Measurements from ENCODE around the gene PTTG2. TPM values are rescaled to one million over a fixed set of nuclear protein-coding genes. Genes with fewer than 3 reads are reported as not detected.

The PTTG2 gene
- total RNA-seq, 6 experiments from 2014 or later: 0.32 TPM; not detected in 5

- no peak overlapping the region for H3K4me3 ChIP-seq
- ATAC-seq (no peak), DNase-seq (no peak)
- TF ChIP-seq POLR2A (IDR thresholded peaks at IDR 0.05) (no peak), CTCF (IDR thresholded peaks at IDR 0.05) (no peak)
- intact Hi-C loops (cut with DNase I): no loop called here
- WGBS (ENCODE audit: insufficient coverage, low coverage, low lambda C conversion rate, missing lambda C conversion rate): 70% methylated on average over 3 of the region's 4 CpGs
- peaks cover 0 to 6% (median 2%) of the 10 kb centered on the region in 4 donors for H3K4me1 ChIP-seq
- no peaks in the 10 kb centered on the region for H3K27me3 ChIP-seq
- H3K27ac ChIP-seq: no peak overlapping the region
- H3K36me3 ChIP-seq: no peaks in the 10 kb centered on the region
- H3K9me3 ChIP-seq: no peaks in the 10 kb centered on the region
Measured at GRCh38 chr4:37964734-37965457, 4.7 kb downstream of the PTTG2 start.

DNA sequence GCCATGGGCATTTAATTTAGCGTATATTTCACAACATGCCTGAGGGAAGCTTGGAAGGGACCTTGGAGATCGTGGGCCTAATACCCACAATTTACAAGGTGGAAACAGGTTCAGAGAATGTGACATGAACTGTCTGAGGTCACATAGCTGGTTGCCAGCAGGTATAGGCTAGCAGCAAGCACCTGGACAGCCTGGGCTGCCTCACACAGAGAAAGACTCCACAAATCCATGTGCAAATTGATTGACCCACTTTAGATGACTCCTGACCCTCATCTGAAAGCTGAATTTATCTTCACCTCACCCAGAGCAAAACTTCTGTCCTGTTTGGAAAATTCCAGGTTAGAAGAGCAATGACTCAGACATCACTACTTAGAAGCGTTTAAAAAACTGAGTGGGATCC lies 5.8 kb downstream of the PTTG2 start:
- Histone ChIP-seq H3K27me3 (no peaks in the 10 kb centered on the region), H3K9me3 (no peaks in the 10 kb centered on the region), H3K4me3 (no peak overlapping the region), H3K36me3 (no peaks in the 10 kb centered on the region), H3K4me1 (peaks cover 0 to 6% (median 2%) of the 10 kb centered on the region in 4 donors), H3K27ac (no peak overlapping the region)
- TF ChIP-seq POLR2A (IDR thresholded peaks at IDR 0.05) (no peak), CTCF (IDR thresholded peaks at IDR 0.05) (no peak)
- DNase-seq (no peak), ATAC-seq (peak; percentile 23 to 61 (median 42))
- 48% methylated on average over 2 of the region's 3 CpGs for WGBS (ENCODE audit: insufficient coverage, low coverage, low lambda C conversion rate, missing lambda C conversion rate)
- intact Hi-C loops (cut with DNase I): no loop called here

- TF ChIP-seq POLR2A (IDR thresholded peaks at IDR 0.05): no peak
- TF ChIP-seq CTCF (IDR thresholded peaks at IDR 0.05): no peak
- H3K9me3 ChIP-seq: no peaks in the 10 kb centered on the region
- no peaks in the 10 kb centered on the region for H3K36me3 ChIP-seq
- no peak overlapping the region for H3K27ac ChIP-seq
- WGBS (ENCODE audit: insufficient coverage, low coverage, low lambda C conversion rate, missing lambda C conversion rate): 25% methylated on average over 5 of the region's 5 CpGs
- intact Hi-C loops (cut with DNase I): no loop called here
- peaks cover 0 to 4% (median 0%) of the 10 kb centered on the region in 4 donors for H3K4me1 ChIP-seq
- no peak overlapping the region for H3K4me3 ChIP-seq
- peak in 1 of 4 donors; percentile 13 for ATAC-seq
- DNase-seq: no peak
- H3K27me3 ChIP-seq: no peaks in the 10 kb centered on the region
Measured at GRCh38 chr4:37967736-37968135, 7.5 kb downstream of the PTTG2 start.

GRCh38 chr4:37968747-37969146 lies 8.5 kb downstream of the PTTG2 start:
- no peak overlapping the region for H3K4me3 ChIP-seq
- TF ChIP-seq CTCF (IDR thresholded peaks at IDR 0.05) (no peak), POLR2A (IDR thresholded peaks at IDR 0.05) (no peak)
- H3K9me3 ChIP-seq: no peaks in the 10 kb centered on the region
- DNase-seq (no peak), ATAC-seq (no peak)
- WGBS (ENCODE audit: insufficient coverage, low coverage, low lambda C conversion rate, missing lambda C conversion rate): 90% methylated on average over 3 of the region's 3 CpGs
- H3K36me3 ChIP-seq: no peaks in the 10 kb centered on the region
- intact Hi-C loops (cut with DNase I): no loop called here
- no peaks in the 10 kb centered on the region for H3K27me3 ChIP-seq
- H3K4me1 ChIP-seq: peaks cover 0 to 6% (median 0%) of the 10 kb centered on the region in 4 donors
- no peak overlapping the region for H3K27ac ChIP-seq
